Endothelial cell of umbilical vein (primary cell): Measurements from ENCODE around the gene MYPN. TPM values are rescaled to one million over a fixed set of nuclear protein-coding genes. Genes with fewer than 3 reads are reported as not detected.

Experiments used
- BruUV-seq: library from RNA; stranded (reverse); fragments of 400-500 nt; replicated peaks from 2 replicates; lab custom pipeline; 2021; lab: Mats Ljungman, UMichigan
- CTCF ChIA-PET: fragments of 300-600, 350-600 bp; sonication (Branson Sonifier 250); formaldehyde crosslinking; loops from one replicate; lab custom pipeline; 2021; ENCODE audit warnings: antibody characterized with exemption, inconsistent platforms; lab: Charles Lee
- POLR2A ChIA-PET: fragments of 300-600, 350-600 bp; sonication (Branson Sonifier 250); formaldehyde crosslinking; loops from one replicate; lab custom pipeline; 2021; ENCODE audit warnings: antibody characterized with exemption, inconsistent platforms; lab: Charles Lee
- DNase-seq: peaks from one replicate; pipeline ENCODE4 v3.0.0-alpha.2; 2011; ENCODE audit warnings: low read depth, low spot score
- FAIRE-seq: peaks from 2 replicates; lab custom pipeline; 2011; peaks lifted over from hg19 to GRCh38; lab: Jason Lieb, UNC
- H2AFZ ChIP-seq: 2 replicates; pipeline ENCODE4 v1.6.0; 2012; ENCODE audit warnings: low read depth, low read length, control low read depth, inconsistent platforms
- H3K27ac ChIP-seq: 2 replicates; pipeline ENCODE4 v1.5.1; 2011; ENCODE audit warnings: low read depth, mild to moderate bottlenecking, control low read depth, low read length, moderate library complexity; ENCODE audit not compliant: insufficient read depth
- H3K27me3 ChIP-seq, 2 experiments: 2 replicates each; pipeline versions ENCODE4 v1.6.0 to v1.6.1; 2011; ENCODE audit warnings: low read length in 2 of 2, mixed read lengths in 1 of 2; ENCODE audit not compliant: control insufficient read depth in 2 of 2, insufficient read depth in 2 of 2
- H3K36me3 ChIP-seq, 2 experiments: 2 replicates in 1 of 2; 3 replicates in 1 of 2; pipeline ENCODE4 v1.5.1; 2011; ENCODE audit warnings: low read length in 2 of 2, mild to moderate bottlenecking in 1 of 2, moderate library complexity in 1 of 2; ENCODE audit not compliant: control insufficient read depth in 2 of 2, insufficient read depth in 2 of 2; ENCODE audit errors: extremely low read depth in 1 of 2
- H3K4me1 ChIP-seq: 3 replicates; pipeline ENCODE4 v1.5.1; 2011; ENCODE audit warnings: mild to moderate bottlenecking, low read length; ENCODE audit not compliant: control insufficient read depth, insufficient read depth; ENCODE audit errors: extremely low read depth
- H3K4me2 ChIP-seq: 2 replicates; pipeline ENCODE4 v1.6.1; 2011; ENCODE audit warnings: low read length, control low read depth, mixed read lengths; ENCODE audit not compliant: insufficient read depth
- H3K4me3 ChIP-seq, 3 experiments: fragments of 200-600 bp in 1 of 3; sonication (generic), shearing (Covaris generic) in 1 of 3; replicated peaks in 1 of 3; 2 replicates each; pipeline ENCODE4 v1.5.1; 2011 to 2016; ENCODE audit warnings: control low read depth in 3 of 3, low read length in 3 of 3, mild to moderate bottlenecking in 2 of 3, inconsistent platforms in 1 of 3, low read depth in 1 of 3, moderate library complexity in 1 of 3; ENCODE audit not compliant: insufficient read depth in 1 of 3
- H3K79me2 ChIP-seq: 2 replicates; pipeline ENCODE4 v1.6.0; 2012; ENCODE audit warnings: low read length, inconsistent platforms; ENCODE audit not compliant: control insufficient read depth, insufficient read depth
- H3K9ac ChIP-seq: replicated peaks from 2 replicates; pipeline ENCODE3; 2011; ENCODE audit warnings: low read length, control low read depth; ENCODE audit not compliant: insufficient read depth; ENCODE audit errors: extremely low read depth
- H3K9me1 ChIP-seq: replicated peaks from 3 replicates; pipeline ENCODE4 v1.6.0; 2011; ENCODE audit warnings: mild to moderate bottlenecking, low read length; ENCODE audit not compliant: control insufficient read depth, insufficient read depth; ENCODE audit errors: extremely low read depth
- H3K9me3 ChIP-seq: replicated peaks from 2 replicates; pipeline ENCODE4 v1.5.1; 2012; ENCODE audit warnings: low read length, inconsistent platforms; ENCODE audit not compliant: control insufficient read depth, insufficient read depth
- H4K20me1 ChIP-seq: replicated peaks from 2 replicates; pipeline ENCODE3; 2011; ENCODE audit warnings: mild to moderate bottlenecking, low read length; ENCODE audit not compliant: control insufficient read depth, insufficient read depth; ENCODE audit errors: extremely low read depth
- EZH2 ChIP-seq: IDR thresholded peaks from 2 replicates; pipeline ENCODE4 v1.6.1; 2012; ENCODE audit warnings: borderline replicate concordance, low read depth, mild to moderate bottlenecking, moderate library complexity, low read length, inconsistent platforms; ENCODE audit not compliant: severe bottlenecking
- FOS ChIP-seq: IDR thresholded peaks from 2 replicates; pipeline ENCODE4 v1.6.1; 2011; ENCODE audit warnings: mild to moderate bottlenecking, low read length, moderate library complexity, borderline replicate concordance; ENCODE audit not compliant: insufficient read depth
- GATA2 ChIP-seq: IDR thresholded peaks from 2 replicates; pipeline ENCODE4 v1.7.0; 2011; ENCODE audit warnings: low read depth, mild to moderate bottlenecking, moderate library complexity, mixed read lengths, low read length; ENCODE audit not compliant: insufficient read length, insufficient read depth
- JUN ChIP-seq: IDR thresholded peaks from 2 replicates; pipeline ENCODE4 v1.6.1; 2011; ENCODE audit warnings: borderline replicate concordance, low read depth; ENCODE audit not compliant: insufficient read length, insufficient read depth
- MYC ChIP-seq: IDR thresholded peaks from one replicate; pipeline ENCODE4 v1.6.1; 2011; ENCODE audit warnings: mild to moderate bottlenecking, low read depth, low read length
- POLR2A ChIP-seq: IDR thresholded peaks from 2 replicates; pipeline ENCODE4 v1.6.1; 2012; ENCODE audit warnings: low read depth, mild to moderate bottlenecking, control low read depth, low read length
- POLR2AphosphoS5 ChIP-seq: IDR thresholded peaks from 2 replicates; pipeline ENCODE4 v1.6.1; 2012; ENCODE audit warnings: low read depth, mild to moderate bottlenecking, control low read depth, low read length, moderate library complexity; ENCODE audit not compliant: insufficient read depth
- dilution Hi-C: fragments of 300-500 bp; cut with MboI; formaldehyde crosslinking; loops from one replicate; pipeline ENCODE4 v1.15.0; 2019; ENCODE audit warnings: low sequenced_read_pairs; ENCODE audit not compliant: extremely low pct_ligation_motif_present
- intact Hi-C: fragments of 100-400 bp; cut with micrococcal nuclease; formaldehyde crosslinking; loops from one replicate; pipeline ENCODE4 v1.10.0; 2022
- polyA plus RNA-seq, 4 experiments: library from polyadenylated mRNA; depleted of rRNA in 3 of 4; stranded (reverse) in 3 of 4; unstranded in 1 of 4; fragments of >200 nt; gene quantifications; 2 replicates each; pipeline versions ENCODE4 v1.2.1 to v1.2.3, GENCODE V29; 2011 to 2012; ENCODE audit warnings: missing spikeins in 1 of 4
- total RNA-seq: library from RNA; stranded (reverse); gene quantifications from 2 replicates; pipeline ENCODE4 v1.2.3, GENCODE V29; 2021
- TF ChIP-seq, protein P1 (sequence below): IDR thresholded peaks from 2 replicates; pipeline ENCODE4 v1.6.1; 2011; ENCODE audit not compliant: insufficient read depth, insufficient read length
- TF ChIP-seq, protein P2 (sequence below), 2 donors: IDR thresholded peaks; 1 replicate in 1 of 2; 2 replicates in 1 of 2; pipeline ENCODE4 v1.5.1; 2011; ENCODE audit warnings: low read length in 2 of 2, mild to moderate bottlenecking in 2 of 2, moderate library complexity in 2 of 2, control low read depth in 1 of 2, inconsistent platforms in 1 of 2, low read depth in 1 of 2; ENCODE audit not compliant: insufficient read depth in 1 of 2; ENCODE audit errors: extremely low read depth in 1 of 2

The MYPN gene
- total and polyA plus RNA-seq, 2 donors (not counting 3 experiments of a cell fraction or from before 2014, with no cell fraction given), result 0.01 TPM; not detected in 1

GRCh38 chr10:68092512-68092911 is 16.8 kb upstream of the MYPN start:
- H3K36me3 ChIP-seq, result no peaks in the 10 kb centered on the region
- FAIRE-seq (no peak), DNase-seq (no peak)
- no TSS peak for BruUV-seq
- no peak overlapping the region for H3K9ac ChIP-seq
- no peaks in the 10 kb centered on the region for H3K9me3 ChIP-seq
- CTCF ChIA-PET, result interaction anchor here (2.0 kb wide), 1 partner anchor 10 kb away, joined by 12 read pairs; no protein-coding TSS in a partner anchor
- no peak overlapping the region for H3K4me2 ChIP-seq
- H2AFZ ChIP-seq, result no peak overlapping the region
- H3K4me1 ChIP-seq, result peaks cover 29% of the 10 kb centered on the region
- no peak overlapping the region for H3K4me3 ChIP-seq
- intact Hi-C loops (no loop called here), dilution Hi-C loops (no loop called here)
- no peaks in the 10 kb centered on the region for H3K9me1 ChIP-seq
- no peaks in the 10 kb centered on the region for H3K27me3 ChIP-seq
- H4K20me1 ChIP-seq, result no peaks in the 10 kb centered on the region
- H3K79me2 ChIP-seq, result no peaks in the 10 kb centered on the region
- TF ChIP-seq, protein P1, sequence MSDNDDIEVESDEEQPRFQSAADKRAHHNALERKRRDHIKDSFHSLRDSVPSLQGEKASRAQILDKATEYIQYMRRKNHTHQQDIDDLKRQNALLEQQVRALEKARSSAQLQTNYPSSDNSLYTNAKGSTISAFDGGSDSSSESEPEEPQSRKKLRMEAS, result no peak
- TF ChIP-seq MYC (no peak), POLR2AphosphoS5 (no peak), JUN (no peak), POLR2A (no peak), FOS (no peak), GATA2 (no peak), EZH2 (no peak)
- TF ChIP-seq, protein P2, sequence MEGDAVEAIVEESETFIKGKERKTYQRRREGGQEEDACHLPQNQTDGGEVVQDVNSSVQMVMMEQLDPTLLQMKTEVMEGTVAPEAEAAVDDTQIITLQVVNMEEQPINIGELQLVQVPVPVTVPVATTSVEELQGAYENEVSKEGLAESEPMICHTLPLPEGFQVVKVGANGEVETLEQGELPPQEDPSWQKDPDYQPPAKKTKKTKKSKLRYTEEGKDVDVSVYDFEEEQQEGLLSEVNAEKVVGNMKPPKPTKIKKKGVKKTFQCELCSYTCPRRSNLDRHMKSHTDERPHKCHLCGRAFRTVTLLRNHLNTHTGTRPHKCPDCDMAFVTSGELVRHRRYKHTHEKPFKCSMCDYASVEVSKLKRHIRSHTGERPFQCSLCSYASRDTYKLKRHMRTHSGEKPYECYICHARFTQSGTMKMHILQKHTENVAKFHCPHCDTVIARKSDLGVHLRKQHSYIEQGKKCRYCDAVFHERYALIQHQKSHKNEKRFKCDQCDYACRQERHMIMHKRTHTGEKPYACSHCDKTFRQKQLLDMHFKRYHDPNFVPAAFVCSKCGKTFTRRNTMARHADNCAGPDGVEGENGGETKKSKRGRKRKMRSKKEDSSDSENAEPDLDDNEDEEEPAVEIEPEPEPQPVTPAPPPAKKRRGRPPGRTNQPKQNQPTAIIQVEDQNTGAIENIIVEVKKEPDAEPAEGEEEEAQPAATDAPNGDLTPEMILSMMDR (IDR thresholded peaks at IDR 0.05; ENCODE audit: extremely low read depth in 1 of 2, insufficient read depth in 1 of 2, low read depth in 1 of 2, low read length in 2 of 2), result no peak
- POLR2A ChIA-PET, result no interaction called here
- no peak overlapping the region for H3K27ac ChIP-seq
